SK-N-SH treated with all-trans-retinoic acid at 6 μM for 48 hours (cell line): Measurements from ENCODE around the gene DOK6.

ENCODE experiments used
- ARNTL ChIP-seq: fragments of 450-650 bp; formaldehyde crosslinking; IDR thresholded peaks from 2 replicates; pipeline ENCODE4 v1.5.0; 2020; ENCODE audit warnings: low read depth, mild to moderate bottlenecking, moderate library complexity, borderline replicate concordance
- BACH2 ChIP-seq: fragments of 250-450 bp; sonication (Bioruptor Pico); IDR thresholded peaks from 2 replicates; pipeline ENCODE4 v1.9.0; 2021; ENCODE audit warnings: mild to moderate bottlenecking, borderline replicate concordance
- ESRRG ChIP-seq: fragments of 250-450 bp; sonication (Bioruptor Pico); IDR thresholded peaks from 2 replicates; pipeline ENCODE4 v1.6.1; 2021; ENCODE audit warnings: mild to moderate bottlenecking
- ISL1 ChIP-seq: fragments of 250-450 bp; sonication (Bioruptor Pico); IDR thresholded peaks from 2 replicates; pipeline ENCODE4 v2.1.2; 2022; ENCODE audit warnings: mild to moderate bottlenecking, moderate library complexity
- PPARA ChIP-seq: fragments of 250-450 bp; sonication (Bioruptor Pico); IDR thresholded peaks from 2 replicates; pipeline ENCODE4 v1.5.0; 2020; ENCODE audit warnings: mild to moderate bottlenecking, borderline replicate concordance
- RARB ChIP-seq: fragments of 250-450 bp; sonication (Bioruptor Pico); IDR thresholded peaks from 2 replicates; pipeline ENCODE4 v1.8.0; 2021; ENCODE audit warnings: mild to moderate bottlenecking, moderate library complexity
- ZFP3 ChIP-seq: fragments of 250-450 bp; sonication (Bioruptor Pico); IDR thresholded peaks from 2 replicates; pipeline ENCODE4 v1.5.0; 2020; ENCODE audit warnings: mild to moderate bottlenecking, moderate library complexity
- ZFP30 ChIP-seq: fragments of 450-650 bp; formaldehyde crosslinking; IDR thresholded peaks from 2 replicates; pipeline ENCODE4 v1.5.0; 2022; ENCODE audit warnings: mild to moderate bottlenecking, moderate library complexity
- ZNF565 ChIP-seq: fragments of 450-650 bp; formaldehyde crosslinking; conservative IDR thresholded peaks from 2 replicates; pipeline ENCODE4 v1.5.0; 2020; ENCODE audit warnings: low read depth, mild to moderate bottlenecking, moderate library complexity
- TF ChIP-seq, protein P1 (sequence below): fragments of 250-450 bp; sonication (Bioruptor Pico); IDR thresholded peaks from 2 replicates; pipeline ENCODE4 v1.5.1; 2020; ENCODE audit warnings: low read depth, mild to moderate bottlenecking, moderate library complexity
- TF ChIP-seq, protein P2 (sequence below): fragments of 250-450 bp; sonication (Bioruptor Pico); IDR thresholded peaks from 2 replicates; pipeline ENCODE4 v1.8.0; 2021; ENCODE audit warnings: low read depth, mild to moderate bottlenecking, moderate library complexity, borderline replicate concordance
- TF ChIP-seq, protein P3 (sequence below): fragments of 250-450 bp; sonication (Bioruptor Pico); IDR thresholded peaks from 2 replicates; pipeline ENCODE4 v1.8.0; 2020; ENCODE audit warnings: mild to moderate bottlenecking, moderate library complexity, borderline replicate concordance
- TF ChIP-seq, protein P4 (sequence below): fragments of 250-450 bp; sonication (Bioruptor Pico); IDR thresholded peaks from 2 replicates; pipeline ENCODE4 v1.5.0; 2020; ENCODE audit warnings: mild to moderate bottlenecking, moderate library complexity

DNA sequence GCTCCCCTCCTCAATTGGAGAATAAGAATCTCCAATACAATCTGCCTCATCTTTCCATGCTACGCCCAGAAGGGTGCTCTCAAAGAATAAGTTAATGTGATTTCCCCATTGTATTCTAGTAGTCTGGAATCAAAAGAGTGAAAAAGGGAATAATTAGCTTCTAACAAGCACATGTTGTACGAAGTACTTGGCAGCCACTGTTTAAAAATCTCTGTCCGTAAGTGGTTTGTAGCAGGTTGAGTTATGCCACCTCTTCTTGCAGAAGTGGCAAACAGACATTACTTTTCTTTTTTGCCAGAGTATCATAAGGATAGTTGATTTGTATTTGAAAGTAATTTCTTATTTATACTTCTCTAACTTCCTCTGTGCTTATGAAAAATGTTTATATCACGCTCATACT is 362.3 kb downstream of the DOK6 start:
- TF ChIP-seq, protein P1, sequence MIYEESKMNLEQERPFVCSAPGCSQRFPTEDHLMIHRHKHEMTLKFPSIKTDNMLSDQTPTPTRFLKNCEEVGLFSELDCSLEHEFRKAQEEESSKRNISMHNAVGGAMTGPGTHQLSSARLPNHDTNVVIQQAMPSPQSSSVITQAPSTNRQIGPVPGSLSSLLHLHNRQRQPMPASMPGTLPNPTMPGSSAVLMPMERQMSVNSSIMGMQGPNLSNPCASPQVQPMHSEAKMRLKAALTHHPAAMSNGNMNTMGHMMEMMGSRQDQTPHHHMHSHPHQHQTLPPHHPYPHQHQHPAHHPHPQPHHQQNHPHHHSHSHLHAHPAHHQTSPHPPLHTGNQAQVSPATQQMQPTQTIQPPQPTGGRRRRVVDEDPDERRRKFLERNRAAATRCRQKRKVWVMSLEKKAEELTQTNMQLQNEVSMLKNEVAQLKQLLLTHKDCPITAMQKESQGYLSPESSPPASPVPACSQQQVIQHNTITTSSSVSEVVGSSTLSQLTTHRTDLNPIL (CRISPR knock-in tag) = no peak
- TF ChIP-seq ZNF565 (CRISPR knock-in tag) (no peak), ISL1 (CRISPR knock-in tag) (no peak), RARB (CRISPR knock-in tag) (no peak), ZFP3 (CRISPR knock-in tag) (no peak), ARNTL (CRISPR knock-in tag) (no peak), ZFP30 (no peak), BACH2 (CRISPR knock-in tag) (no peak), ESRRG (CRISPR knock-in tag) (no peak), PPARA (CRISPR knock-in tag) (no peak)
- TF ChIP-seq, protein P2, sequence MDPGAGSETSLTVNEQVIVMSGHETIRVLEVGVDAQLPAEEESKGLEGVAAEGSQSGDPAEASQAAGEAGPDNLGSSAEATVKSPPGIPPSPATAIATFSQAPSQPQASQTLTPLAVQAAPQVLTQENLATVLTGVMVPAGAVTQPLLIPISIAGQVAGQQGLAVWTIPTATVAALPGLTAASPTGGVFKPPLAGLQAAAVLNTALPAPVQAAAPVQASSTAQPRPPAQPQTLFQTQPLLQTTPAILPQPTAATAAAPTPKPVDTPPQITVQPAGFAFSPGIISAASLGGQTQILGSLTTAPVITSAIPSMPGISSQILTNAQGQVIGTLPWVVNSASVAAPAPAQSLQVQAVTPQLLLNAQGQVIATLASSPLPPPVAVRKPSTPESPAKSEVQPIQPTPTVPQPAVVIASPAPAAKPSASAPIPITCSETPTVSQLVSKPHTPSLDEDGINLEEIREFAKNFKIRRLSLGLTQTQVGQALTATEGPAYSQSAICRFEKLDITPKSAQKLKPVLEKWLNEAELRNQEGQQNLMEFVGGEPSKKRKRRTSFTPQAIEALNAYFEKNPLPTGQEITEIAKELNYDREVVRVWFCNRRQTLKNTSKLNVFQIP = no peak
- TF ChIP-seq, protein P3, sequence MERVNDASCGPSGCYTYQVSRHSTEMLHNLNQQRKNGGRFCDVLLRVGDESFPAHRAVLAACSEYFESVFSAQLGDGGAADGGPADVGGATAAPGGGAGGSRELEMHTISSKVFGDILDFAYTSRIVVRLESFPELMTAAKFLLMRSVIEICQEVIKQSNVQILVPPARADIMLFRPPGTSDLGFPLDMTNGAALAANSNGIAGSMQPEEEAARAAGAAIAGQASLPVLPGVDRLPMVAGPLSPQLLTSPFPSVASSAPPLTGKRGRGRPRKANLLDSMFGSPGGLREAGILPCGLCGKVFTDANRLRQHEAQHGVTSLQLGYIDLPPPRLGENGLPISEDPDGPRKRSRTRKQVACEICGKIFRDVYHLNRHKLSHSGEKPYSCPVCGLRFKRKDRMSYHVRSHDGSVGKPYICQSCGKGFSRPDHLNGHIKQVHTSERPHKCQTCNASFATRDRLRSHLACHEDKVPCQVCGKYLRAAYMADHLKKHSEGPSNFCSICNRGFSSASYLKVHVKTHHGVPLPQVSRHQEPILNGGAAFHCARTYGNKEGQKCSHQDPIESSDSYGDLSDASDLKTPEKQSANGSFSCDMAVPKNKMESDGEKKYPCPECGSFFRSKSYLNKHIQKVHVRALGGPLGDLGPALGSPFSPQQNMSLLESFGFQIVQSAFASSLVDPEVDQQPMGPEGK (CRISPR knock-in tag) = no peak
- TF ChIP-seq, protein P4, sequence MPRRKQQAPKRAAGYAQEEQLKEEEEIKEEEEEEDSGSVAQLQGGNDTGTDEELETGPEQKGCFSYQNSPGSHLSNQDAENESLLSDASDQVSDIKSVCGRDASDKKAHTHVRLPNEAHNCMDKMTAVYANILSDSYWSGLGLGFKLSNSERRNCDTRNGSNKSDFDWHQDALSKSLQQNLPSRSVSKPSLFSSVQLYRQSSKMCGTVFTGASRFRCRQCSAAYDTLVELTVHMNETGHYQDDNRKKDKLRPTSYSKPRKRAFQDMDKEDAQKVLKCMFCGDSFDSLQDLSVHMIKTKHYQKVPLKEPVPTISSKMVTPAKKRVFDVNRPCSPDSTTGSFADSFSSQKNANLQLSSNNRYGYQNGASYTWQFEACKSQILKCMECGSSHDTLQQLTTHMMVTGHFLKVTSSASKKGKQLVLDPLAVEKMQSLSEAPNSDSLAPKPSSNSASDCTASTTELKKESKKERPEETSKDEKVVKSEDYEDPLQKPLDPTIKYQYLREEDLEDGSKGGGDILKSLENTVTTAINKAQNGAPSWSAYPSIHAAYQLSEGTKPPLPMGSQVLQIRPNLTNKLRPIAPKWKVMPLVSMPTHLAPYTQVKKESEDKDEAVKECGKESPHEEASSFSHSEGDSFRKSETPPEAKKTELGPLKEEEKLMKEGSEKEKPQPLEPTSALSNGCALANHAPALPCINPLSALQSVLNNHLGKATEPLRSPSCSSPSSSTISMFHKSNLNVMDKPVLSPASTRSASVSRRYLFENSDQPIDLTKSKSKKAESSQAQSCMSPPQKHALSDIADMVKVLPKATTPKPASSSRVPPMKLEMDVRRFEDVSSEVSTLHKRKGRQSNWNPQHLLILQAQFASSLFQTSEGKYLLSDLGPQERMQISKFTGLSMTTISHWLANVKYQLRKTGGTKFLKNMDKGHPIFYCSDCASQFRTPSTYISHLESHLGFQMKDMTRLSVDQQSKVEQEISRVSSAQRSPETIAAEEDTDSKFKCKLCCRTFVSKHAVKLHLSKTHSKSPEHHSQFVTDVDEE (CRISPR knock-in tag) = no peak
